ENCODE results near the gene ZBTB46. TPM values are rescaled to one million over a fixed set of nuclear protein-coding genes. Genes with fewer than 3 reads are reported as not detected.
A peak's percentile ranks its signal among the peaks of the same experiment; 100 is the strongest.

ZBTB46 gene
- total and polyA plus RNA-seq, 5 experiments from 2014 or later = 0.06 to 0.08 (median 0.06) TPM; not detected in 2

- Mint-ChIP-seq H3K36me3 (peaks cover 0 to 11% (median 0%) of the 10 kb centered on the region in 3 donors), H3K27me3 (no peaks in the 10 kb centered on the region), H3K27ac (peak overlapping the region in 2 of 10 donors; percentile 28 to 66)
Observed at GRCh38 chr20:63741676-63742380, 89.2 kb downstream of the ZBTB46 start.

GRCh38 chr20:63741354-63741675, 89.7 kb downstream of the ZBTB46 start:
- peak overlapping the region in 4 of 10 donors; percentile 17 to 74 (median 67) for H3K27ac Mint-ChIP-seq
- POLR2A ChIA-PET = interaction anchor here (0.5 to 10.0 kb wide), 10 partner anchors 9 to 383 kb away, joined by 3 to 137 read pairs (median 4); partner anchors contain the start of genes ARFRP1, RTEL1 and ZGPAT
- H3K36me3 Mint-ChIP-seq = peaks cover 0 to 11% (median 0%) of the 10 kb centered on the region in 3 donors
- ATAC-seq (no peak), DNase-seq (no peak)
- peaks cover under 1 to 10% (median 6%) of the 10 kb centered on the region in 4 donors for H3K4me1 Mint-ChIP-seq
- peak overlapping the region in 9 of 10 donors; percentile 7 to 81 (median 65) for H3K4me3 Mint-ChIP-seq
- no peaks in the 10 kb centered on the region for H3K27me3 Mint-ChIP-seq
- no peaks in the 10 kb centered on the region for H3K9me3 Mint-ChIP-seq

More at GRCh38 chr20:63741676-63742380, 89.2 kb downstream of the ZBTB46 start:
- Mint-ChIP-seq H3K9me3 (no peaks in the 10 kb centered on the region), H3K4me1 (peaks cover 0 to 6% (median 3%) of the 10 kb centered on the region in 4 donors), H3K4me3 (peak overlapping the region; percentile 7 to 81 (median 64))
- DNase-seq (no peak), ATAC-seq (no peak)
- POLR2A ChIA-PET = interaction anchor here (0.5 to 10.0 kb wide), 8 partner anchors 9 to 382 kb away, joined by 3 to 137 read pairs (median 4); partner anchors contain the start of genes ARFRP1 and ZGPAT

- peaks cover 0 to 15% (median 0%) of the 10 kb centered on the region in 3 donors for H3K36me3 Mint-ChIP-seq
- peak overlapping the region; percentile 36 to 85 (median 65) for H3K4me3 Mint-ChIP-seq
- H3K4me1 Mint-ChIP-seq = peaks cover 6 to 14% (median 11%) of the 10 kb centered on the region in 4 donors
- H3K9me3 Mint-ChIP-seq = no peaks in the 10 kb centered on the region
- H3K27me3 Mint-ChIP-seq = no peaks in the 10 kb centered on the region
- ATAC-seq (peak; percentile 7 to 19), DNase-seq (peak in 6 of 10 donors; percentile 30 to 62 (median 48))
- POLR2A ChIA-PET = interaction anchor here (0.5 to 10.0 kb wide), 16 partner anchors 10 to 946 kb away, joined by 3 to 137 read pairs (median 4); partner anchors contain the start of genes ARFRP1, GMEB2, RTEL1 and ZGPAT
- H3K27ac Mint-ChIP-seq = peak overlapping the region in 6 of 10 donors; percentile 17 to 68 (median 48)
Observed at GRCh38 chr20:63740627-63741353, 90.3 kb downstream of the ZBTB46 start.

- POLR2A ChIA-PET = interaction anchor here (0.6 to 10.0 kb wide), 10 partner anchors 9 to 946 kb away, joined by 3 to 137 read pairs (median 4); partner anchors contain the start of genes ARFRP1, GMEB2, RTEL1 and ZGPAT
Observed at GRCh38 chr20:63740070-63740626, 90.9 kb downstream of the ZBTB46 start.

GRCh38 chr20:63739130-63740069, 91.7 kb downstream of the ZBTB46 start, which contains the start of gene SLC2A4RG:
TSS of gene SLC2A4RG (plus strand) at chr20:63739776. CDS start at chr20:63739913, 137 bp downstream.
- Mint-ChIP-seq H3K27me3 (no peaks in the 10 kb centered on the region), H3K27ac (peak within 1 kb of the TSS in 5 of 10 donors; percentile 27 to 67 (median 52)), H3K36me3 (peaks cover 0 to 15% (median 0%) of the 10 kb centered on the region in 3 donors), H3K4me1 (peaks cover 12 to 21% (median 19%) of the 10 kb centered on the region in 4 donors), H3K4me3 (peak within 1 kb of the TSS; percentile 36 to 95 (median 66)), H3K9me3 (no peaks in the 10 kb centered on the region)
- POLR2A ChIA-PET = interaction anchor here (0.6 to 10.0 kb wide), 15 partner anchors 11 to 323 kb away, joined by 3 to 162 read pairs (median 6); partner anchors contain the start of genes ARFRP1, GMEB2, STMN3 and TCEA2
- ATAC-seq (peak; percentile 15 to 25), DNase-seq (peak; percentile 50 to 80 (median 68))

More at GRCh38 chr20:63740070-63740626, 90.9 kb downstream of the ZBTB46 start:
- peak; percentile 33 to 79 (median 60) for DNase-seq
- Mint-ChIP-seq H3K4me1 (peaks cover 12 to 19% (median 16%) of the 10 kb centered on the region in 4 donors), H3K27me3 (no peaks in the 10 kb centered on the region), H3K27ac (peak overlapping the region in 5 of 10 donors; percentile 27 to 67 (median 46)), H3K9me3 (no peaks in the 10 kb centered on the region), H3K36me3 (peaks cover 0 to 15% (median 0%) of the 10 kb centered on the region in 3 donors), H3K4me3 (peak overlapping the region; percentile 36 to 85 (median 60))
- ATAC-seq = peak; percentile 3 to 4

GRCh38 chr20:63738687-63739129, 92.4 kb downstream of the ZBTB46 start:
- Mint-ChIP-seq H3K27ac (peak overlapping the region in 5 of 10 donors; percentile 27 to 67 (median 52)), H3K9me3 (no peaks in the 10 kb centered on the region), H3K4me3 (peak overlapping the region in 9 of 10 donors; percentile 14 to 95 (median 66))

GRCh38 chr20:63737945-63738686, 92.9 kb downstream of the ZBTB46 start:
- no peaks in the 10 kb centered on the region for H3K9me3 Mint-ChIP-seq
- no peaks in the 10 kb centered on the region for H3K27me3 Mint-ChIP-seq
- POLR2A ChIA-PET = interaction anchor here (0.9 to 10.0 kb wide), 15 partner anchors 10 to 215 kb away, joined by 3 to 162 read pairs (median 10); partner anchors contain the start of genes ARFRP1, GMEB2, STMN3 and TPD52L2
- peak in 7 of 10 donors; percentile 22 to 64 (median 53) for DNase-seq
- peak overlapping the region in 5 of 10 donors; percentile 27 to 67 (median 41) for H3K27ac Mint-ChIP-seq
- peak overlapping the region; percentile 14 to 95 (median 60) for H3K4me3 Mint-ChIP-seq
- H3K36me3 Mint-ChIP-seq = peaks cover 0 to 17% (median 0%) of the 10 kb centered on the region in 3 donors
- peaks cover 17 to 30% (median 29%) of the 10 kb centered on the region in 4 donors for H3K4me1 Mint-ChIP-seq
- ATAC-seq = peak in 1 of 2 donors; percentile 12

More at GRCh38 chr20:63738687-63739129, 92.4 kb downstream of the ZBTB46 start:
- DNase-seq = peak in 6 of 10 donors; percentile 26 to 53 (median 45)
- Mint-ChIP-seq H3K4me1 (peaks cover 17 to 27% (median 25%) of the 10 kb centered on the region in 4 donors), H3K36me3 (peaks cover 0 to 18% (median 0%) of the 10 kb centered on the region in 3 donors), H3K27me3 (no peaks in the 10 kb centered on the region)
- POLR2A ChIA-PET = interaction anchor here (0.6 to 10.0 kb wide), 15 partner anchors 11 to 324 kb away, joined by 3 to 162 read pairs (median 6); partner anchors contain the start of genes ARFRP1, GMEB2, STMN3 and TCEA2
- ATAC-seq = no peak

GRCh38 chr20:63737695-63737944, 93.4 kb downstream of the ZBTB46 start:
- ATAC-seq (no peak), DNase-seq (no peak)
- Mint-ChIP-seq H3K27ac (peak overlapping the region in 2 of 10 donors; percentile 89 to 95), H3K36me3 (peaks cover 0 to 16% (median 0%) of the 10 kb centered on the region in 3 donors), H3K4me1 (peaks cover 17 to 30% (median 29%) of the 10 kb centered on the region in 4 donors), H3K27me3 (no peaks in the 10 kb centered on the region), H3K4me3 (peak overlapping the region; percentile 83 to 95 (median 90)), H3K9me3 (no peaks in the 10 kb centered on the region)
- POLR2A ChIA-PET = interaction anchor here (1.1 to 10.0 kb wide), 20 partner anchors 10 to 219 kb away, joined by 3 to 162 read pairs (median 10); partner anchors contain the start of genes ARFRP1, GMEB2, PPDPF and RTEL1

GRCh38 chr20:63736893-63737694, 94.0 kb downstream of the ZBTB46 start:
- Mint-ChIP-seq H3K27ac (peak overlapping the region; percentile 81 to 97 (median 94)), H3K4me3 (peak overlapping the region; percentile 83 to 95 (median 90)), H3K36me3 (peaks cover 0 to 16% (median 0%) of the 10 kb centered on the region in 3 donors), H3K4me1 (peaks cover 17 to 30% (median 29%) of the 10 kb centered on the region in 4 donors), H3K27me3 (no peaks in the 10 kb centered on the region), H3K9me3 (no peaks in the 10 kb centered on the region)
- ATAC-seq (peak; percentile 37 to 42), DNase-seq (peak; percentile 45 to 81 (median 64))
- POLR2A ChIA-PET = interaction anchor here (0.5 to 10.0 kb wide), 35 partner anchors 8 to 321 kb away, joined by 3 to 162 read pairs (median 6); partner anchors contain the start of genes ARFRP1, GMEB2, PPDPF and PRPF6

Measured in naive thymus-derived CD8-positive, alpha-beta T cell (primary cell).